Chondrocyte (in vitro differentiated cells): ENCODE results near the gene STX11. TPM values are rescaled to one million over a fixed set of nuclear protein-coding genes. Genes with fewer than 3 reads are reported as not detected.

Experiments
- DNase-seq: peaks from one replicate; pipeline ENCODE4 v3.0.0; 2021; ENCODE audit warnings: mixed read lengths, low spot score
- H3K27ac Mint-ChIP-seq: one replicate; pipeline ENCODE4 v1.8.0; 2021; ENCODE audit warnings: mild to moderate bottlenecking, moderate library complexity, mixed read lengths; ENCODE audit not compliant: unreplicated experiment
- H3K27me3 Mint-ChIP-seq: 2 replicates; pipeline ENCODE4 v1.8.0; 2021; ENCODE audit warnings: low read depth, mixed read lengths
- H3K36me3 Mint-ChIP-seq: 2 replicates; pipeline ENCODE4 v1.8.0; 2021; ENCODE audit warnings: low read depth, mixed read lengths
- H3K4me1 Mint-ChIP-seq: 2 replicates; pipeline ENCODE4 v1.8.0; 2021; ENCODE audit warnings: low read depth, mild to moderate bottlenecking, mixed read lengths
- H3K4me3 Mint-ChIP-seq: one replicate; pipeline ENCODE4 v1.8.0; 2021; ENCODE audit warnings: mild to moderate bottlenecking, moderate library complexity, mixed read lengths; ENCODE audit not compliant: unreplicated experiment
- H3K9me3 Mint-ChIP-seq: 2 replicates; pipeline ENCODE4 v1.8.0; 2021; ENCODE audit warnings: low read depth, mixed read lengths
- CTCF ChIP-seq: fragments of 200-600 bp; sonication (generic); IDR thresholded peaks from 2 replicates; pipeline ENCODE4 v1.5.0; 2021; ENCODE audit warnings: antibody characterized with exemption, mild to moderate bottlenecking, moderate library complexity
- total RNA-seq: library from RNA; stranded (reverse); gene quantifications from 3 replicates; pipeline ENCODE4 v1.2.1, GENCODE V29; 2021

Gene STX11
- total RNA-seq, 1 donor from 2014 or later: 3.1 TPM

- peaks cover 12% of the 10 kb centered on the region for H3K4me1 Mint-ChIP-seq
- TF ChIP-seq CTCF: no peak
- no peak overlapping the region for H3K27ac Mint-ChIP-seq
- no peaks in the 10 kb centered on the region for H3K9me3 Mint-ChIP-seq
- no peaks in the 10 kb centered on the region for H3K27me3 Mint-ChIP-seq
- H3K4me3 Mint-ChIP-seq: no peak overlapping the region
- no peaks in the 10 kb centered on the region for H3K36me3 Mint-ChIP-seq
- DNase-seq: no peak
Measured at GRCh38 chr6:144133225-144133821, 17.0 kb upstream of the STX11 start.

GRCh38 chr6:144134176-144134575, 16.1 kb upstream of the STX11 start:
- no peaks in the 10 kb centered on the region for H3K36me3 Mint-ChIP-seq
- no peaks in the 10 kb centered on the region for H3K27me3 Mint-ChIP-seq
- TF ChIP-seq CTCF: no peak
- no peaks in the 10 kb centered on the region for H3K9me3 Mint-ChIP-seq
- H3K27ac Mint-ChIP-seq: no peak overlapping the region
- DNase-seq: no peak
- peaks cover 12% of the 10 kb centered on the region for H3K4me1 Mint-ChIP-seq
- H3K4me3 Mint-ChIP-seq: no peak overlapping the region

- Mint-ChIP-seq H3K27ac (no peak overlapping the region), H3K9me3 (no peaks in the 10 kb centered on the region), H3K36me3 (no peaks in the 10 kb centered on the region), H3K27me3 (no peaks in the 10 kb centered on the region), H3K4me1 (peaks cover 12% of the 10 kb centered on the region), H3K4me3 (no peak overlapping the region)
- no peak for TF ChIP-seq CTCF
- no peak for DNase-seq
Measured at GRCh38 chr6:144134737-144135136, 15.6 kb upstream of the STX11 start.

GRCh38 chr6:144138542-144138941, 11.8 kb upstream of the STX11 start:
- Mint-ChIP-seq H3K9me3 (no peaks in the 10 kb centered on the region), H3K36me3 (no peaks in the 10 kb centered on the region), H3K4me3 (no peak overlapping the region), H3K27ac (no peak overlapping the region), H3K27me3 (no peaks in the 10 kb centered on the region), H3K4me1 (no peaks in the 10 kb centered on the region)
- no peak for DNase-seq
- TF ChIP-seq CTCF: no peak

GRCh38 chr6:144139817-144140216, 10.5 kb upstream of the STX11 start:
- no peaks in the 10 kb centered on the region for H3K9me3 Mint-ChIP-seq
- no peak overlapping the region for H3K4me3 Mint-ChIP-seq
- no peak for TF ChIP-seq CTCF
- H3K4me1 Mint-ChIP-seq: no peaks in the 10 kb centered on the region
- no peak for DNase-seq
- no peak overlapping the region for H3K27ac Mint-ChIP-seq
- no peaks in the 10 kb centered on the region for H3K27me3 Mint-ChIP-seq
- no peaks in the 10 kb centered on the region for H3K36me3 Mint-ChIP-seq
